Gastrocnemius medialis (tissue), 4 donors: ENCODE data around the gene ZNF425. TPM values are rescaled to one million over a fixed set of nuclear protein-coding genes. Genes with fewer than 3 reads are reported as not detected.
"Not testable (repeated sequence)": the region's sequence is repeated elsewhere in the genome, so short reads cannot be mapped to it uniquely, and the experiment has no call there.

ENCODE experiments used
- ATAC-seq, 2 donors: fragments of 150-250 bp; one replicate each; pipeline ENCODE4 v1.9.1; 2016
- DNase-seq, 2 donors: peaks; one replicate each; pipeline ENCODE4 v3.0.0-alpha.2; 2019
- H3K27ac ChIP-seq, 4 donors: fragments of 200-600 bp; sonication (generic); 1 replicate in 1 of 4; 2 replicates in 3 of 4; pipeline ENCODE4 v1.5.1; 2016 to 2018; ENCODE audit warnings: mild to moderate bottlenecking in 2 of 4, moderate library complexity in 1 of 4
- H3K27me3 ChIP-seq, 3 donors: fragments of 200-600 bp; sonication (generic) in 2 of 3; 1 replicate in 1 of 3; 2 replicates in 2 of 3; pipeline versions ENCODE4 v1.5.1 to v1.6.0; 2016 to 2019; ENCODE audit warnings: mild to moderate bottlenecking in 1 of 3, moderate library complexity in 1 of 3
- H3K36me3 ChIP-seq, 2 donors: fragments of 200-600 bp; sonication (generic) in 1 of 2; one replicate each; pipeline ENCODE4 v1.5.1; 2017 to 2018
- H3K4me1 ChIP-seq, 2 donors: fragments of 200-600 bp; sonication (generic) in 1 of 2; one replicate each; pipeline ENCODE4 v1.5.1; 2016 to 2017; ENCODE audit warnings: mild to moderate bottlenecking in 2 of 2
- H3K4me3 ChIP-seq, 4 donors: fragments of 200-600 bp; sonication (generic) in 3 of 4; 1 replicate in 1 of 4; 2 replicates in 3 of 4; pipeline ENCODE4 v1.5.1; 2016 to 2019; ENCODE audit warnings: mild to moderate bottlenecking in 2 of 4
- H3K9me3 ChIP-seq, 3 donors: fragments of 200-600 bp; sonication (generic) in 2 of 3; 1 replicate in 1 of 3; 2 replicates in 2 of 3; pipeline ENCODE4 v1.5.1; 2016 to 2019
- POLR2A ChIP-seq, 2 donors: fragments of 450-650 bp; IDR thresholded peaks; one replicate each; pipeline ENCODE4 v1.6.1; 2017; ENCODE audit warnings: antibody characterized with exemption in 2 of 2, mild to moderate bottlenecking in 2 of 2, moderate library complexity in 2 of 2
- in situ Hi-C, 4 donors: fragments of 200-750 bp; cut with MboI; loops; one replicate each; pipeline versions ENCODE4 v1.15.0 to v1.8.0; 2017; ENCODE audit warnings: low sequenced_read_pairs in 4 of 4
- intact Hi-C: fragments of 100-400 bp; cut with DNase I; formaldehyde crosslinking; loops from one replicate; pipeline ENCODE4 v1.15.1; 2023; ENCODE audit warnings: low total_unique reads
- total RNA-seq, 4 donors: library from RNA; depleted of rRNA; stranded (reverse); fragments of >200 nt; gene quantifications; one replicate each; pipeline versions ENCODE4 v1.1.0 to v1.2.3, GENCODE V29; 2016
- TF ChIP-seq, protein P1 (sequence below), 5 experiments: fragments of 450-650 bp in 3 of 5; fragments of 200-600 bp in 2 of 5; sonication (generic) in 2 of 5; IDR thresholded peaks in 4 of 5; conservative IDR thresholded peaks in 1 of 5; 1 replicate in 4 of 5; 2 replicates in 1 of 5; pipeline ENCODE4 v1.5.1; 2016 to 2019; ENCODE audit warnings: antibody characterized with exemption in 5 of 5, mild to moderate bottlenecking in 3 of 5, moderate library complexity in 3 of 5

ZNF425 gene
- total RNA-seq, 4 donors from 2014 or later = 1.2 to 3.2 (median 1.5) TPM

GRCh38 chr7:149070372-149071125 lies 55.6 kb downstream of the ZNF425 start:
- no peak for DNase-seq
- TF ChIP-seq, protein P1, sequence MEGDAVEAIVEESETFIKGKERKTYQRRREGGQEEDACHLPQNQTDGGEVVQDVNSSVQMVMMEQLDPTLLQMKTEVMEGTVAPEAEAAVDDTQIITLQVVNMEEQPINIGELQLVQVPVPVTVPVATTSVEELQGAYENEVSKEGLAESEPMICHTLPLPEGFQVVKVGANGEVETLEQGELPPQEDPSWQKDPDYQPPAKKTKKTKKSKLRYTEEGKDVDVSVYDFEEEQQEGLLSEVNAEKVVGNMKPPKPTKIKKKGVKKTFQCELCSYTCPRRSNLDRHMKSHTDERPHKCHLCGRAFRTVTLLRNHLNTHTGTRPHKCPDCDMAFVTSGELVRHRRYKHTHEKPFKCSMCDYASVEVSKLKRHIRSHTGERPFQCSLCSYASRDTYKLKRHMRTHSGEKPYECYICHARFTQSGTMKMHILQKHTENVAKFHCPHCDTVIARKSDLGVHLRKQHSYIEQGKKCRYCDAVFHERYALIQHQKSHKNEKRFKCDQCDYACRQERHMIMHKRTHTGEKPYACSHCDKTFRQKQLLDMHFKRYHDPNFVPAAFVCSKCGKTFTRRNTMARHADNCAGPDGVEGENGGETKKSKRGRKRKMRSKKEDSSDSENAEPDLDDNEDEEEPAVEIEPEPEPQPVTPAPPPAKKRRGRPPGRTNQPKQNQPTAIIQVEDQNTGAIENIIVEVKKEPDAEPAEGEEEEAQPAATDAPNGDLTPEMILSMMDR (IDR thresholded peaks at IDR 0.05 in 4 of 5, conservative IDR thresholded peaks at IDR 0.05 in 1 of 5) = no peak
- no peak for TF ChIP-seq POLR2A (IDR thresholded peaks at IDR 0.05)
- in situ Hi-C loops (no loop called here), intact Hi-C loops (no loop called here)
- Histone ChIP-seq H3K4me1 (no peaks in the 10 kb centered on the region), H3K27me3 (no peaks in the 10 kb centered on the region), H3K36me3 (peaks cover 0 to 31% of the 10 kb centered on the region in 2 donors), H3K4me3 (no peak overlapping the region), H3K27ac (no peak overlapping the region), H3K9me3 (no peaks in the 10 kb centered on the region)
- ATAC-seq = no peak

DNA sequence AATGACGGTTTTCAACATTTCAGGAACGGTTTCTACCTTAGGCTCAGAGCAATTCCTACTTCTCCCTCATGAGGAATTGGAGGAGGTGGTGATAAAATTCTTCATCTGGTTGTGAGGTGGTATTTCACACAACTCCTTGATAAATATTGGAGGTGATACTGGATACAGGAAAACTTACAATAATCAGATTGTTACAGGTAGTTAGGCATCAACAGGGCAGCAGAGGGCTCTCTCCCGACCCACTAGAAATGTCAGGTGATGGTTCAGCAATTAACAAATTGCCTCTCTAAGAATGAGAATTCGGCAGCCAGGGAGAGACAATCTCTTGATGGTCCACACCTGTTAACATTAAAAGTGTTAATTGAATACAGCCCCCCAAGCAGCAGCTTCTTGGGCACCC lies 58.3 kb downstream of the ZNF425 start:
- no peaks in the 10 kb centered on the region for H3K4me1 ChIP-seq
- intact Hi-C loops = loop anchor here (2.0 kb wide), 1 partner anchor 59 kb away; the partner anchor contains the start of gene ZNF425
- H3K4me3 ChIP-seq = no peak overlapping the region
- in situ Hi-C loops = no loop called here
- no peak for TF ChIP-seq POLR2A (IDR thresholded peaks at IDR 0.05)
- TF ChIP-seq, protein P1 (IDR thresholded peaks at IDR 0.05 in 4 of 5, conservative IDR thresholded peaks at IDR 0.05 in 1 of 5) = no peak
- DNase-seq (no peak), ATAC-seq (no peak)
- H3K27ac ChIP-seq = no peak overlapping the region
- H3K9me3 ChIP-seq = no peaks in the 10 kb centered on the region
- peaks cover 0 to 30% of the 10 kb centered on the region in 2 donors for H3K36me3 ChIP-seq
- H3K27me3 ChIP-seq = no peaks in the 10 kb centered on the region

- no peak for TF ChIP-seq POLR2A (IDR thresholded peaks at IDR 0.05)
- TF ChIP-seq, protein P1 (IDR thresholded peaks at IDR 0.05 in 4 of 5, conservative IDR thresholded peaks at IDR 0.05 in 1 of 5) = no peak
- in situ Hi-C loops = no loop called here
- Histone ChIP-seq H3K4me3 (no peak overlapping the region), H3K4me1 (no peaks in the 10 kb centered on the region), H3K9me3 (no peaks in the 10 kb centered on the region), H3K27ac (no peak overlapping the region), H3K27me3 (no peaks in the 10 kb centered on the region), H3K36me3 (no peaks in the 10 kb centered on the region)
- no peak for DNase-seq
- intact Hi-C loops = no loop called here
- ATAC-seq = no peak
Measured at GRCh38 chr7:149063476-149063875, 62.6 kb downstream of the ZNF425 start.

- intact Hi-C loops, H3K27me3 ChIP-seq, H3K36me3 ChIP-seq, DNase-seq, H3K9me3 ChIP-seq, H3K27ac ChIP-seq, H3K4me3 ChIP-seq, H3K4me1 ChIP-seq, ATAC-seq, in situ Hi-C loops: not testable (repeated sequence)
Measured at GRCh38 chr7:149062217-149062899, 63.8 kb downstream of the ZNF425 start.

GRCh38 chr7:149060156-149060555 lies 66.0 kb downstream of the ZNF425 start:
- Histone ChIP-seq H3K4me3 (no peak overlapping the region), H3K9me3 (no peaks in the 10 kb centered on the region), H3K27me3 (no peaks in the 10 kb centered on the region), H3K4me1 (no peaks in the 10 kb centered on the region), H3K27ac (no peak overlapping the region), H3K36me3 (no peaks in the 10 kb centered on the region)
- ATAC-seq (no peak), DNase-seq (no peak)
- TF ChIP-seq, protein P1 (IDR thresholded peaks at IDR 0.05 in 4 of 5, conservative IDR thresholded peaks at IDR 0.05 in 1 of 5) = no peak
- no peak for TF ChIP-seq POLR2A (IDR thresholded peaks at IDR 0.05)
- intact Hi-C loops (no loop called here), in situ Hi-C loops (no loop called here)
